HG02623 (cell line): ENCODE data around the gene SUZ12.
A peak's percentile ranks its signal among the peaks of the same experiment; 100 is the strongest.
"Not testable (repeated sequence)": the region's sequence is repeated elsewhere in the genome, so short reads cannot be mapped to it uniquely, and the experiment has no call there.

Experiments used
- ATAC-seq: cut with Tn5 transposase; IDR thresholded peaks from one replicate; pipeline ENCODE4 v1.9.1; 2021; ENCODE audit warnings: moderate library complexity; ENCODE audit not compliant: unreplicated experiment

The SUZ12 gene

DNA sequence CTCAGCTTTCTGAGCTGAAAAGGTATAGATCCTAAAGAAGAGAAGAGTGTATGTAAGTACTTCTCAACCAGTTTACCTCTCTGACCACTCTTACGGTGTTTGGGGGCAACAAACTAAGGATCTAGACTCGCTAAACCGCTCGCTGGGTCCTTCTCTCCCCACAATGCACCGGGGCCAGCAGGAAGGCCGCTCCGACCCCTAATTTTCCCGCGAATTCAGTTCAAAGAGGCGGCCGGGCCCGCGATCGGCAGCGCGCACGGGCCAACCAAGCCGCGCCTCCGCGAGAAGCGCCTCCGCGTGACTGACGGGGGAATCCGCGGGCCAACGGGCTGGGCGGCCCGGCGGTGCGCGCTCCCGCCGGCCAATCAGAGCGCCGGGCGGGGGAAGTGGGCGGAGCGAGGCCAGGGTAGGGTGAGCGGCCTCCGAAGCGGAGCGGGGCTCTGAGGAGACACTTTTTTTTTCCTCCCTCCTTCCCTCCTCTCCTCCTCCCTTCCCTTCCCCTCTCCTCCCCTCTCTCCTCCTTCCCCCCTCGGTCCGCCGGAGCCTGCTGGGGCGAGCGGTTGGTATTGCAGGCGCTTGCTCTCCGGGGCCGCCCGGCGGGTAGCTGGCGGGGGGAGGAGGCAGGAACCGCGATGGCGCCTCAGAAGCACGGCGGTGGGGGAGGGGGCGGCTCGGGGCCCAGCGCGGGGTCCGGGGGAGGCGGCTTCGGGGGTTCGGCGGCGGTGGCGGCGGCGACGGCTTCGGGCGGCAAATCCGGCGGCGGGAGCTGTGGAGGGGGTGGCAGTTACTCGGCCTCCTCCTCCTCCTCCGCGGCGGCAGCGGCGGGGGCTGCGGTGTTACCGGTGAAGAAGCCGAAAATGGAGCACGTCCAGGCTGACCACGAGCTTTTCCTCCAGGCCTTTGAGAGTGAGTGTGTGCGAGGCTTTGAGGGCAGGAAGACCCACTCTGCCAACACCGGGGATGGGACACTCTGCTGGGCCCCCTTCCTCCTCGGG, at the start of gene SUZ12:
Gene SUZ12 (plus strand): TSS at position 393 of the 995 bp plus-strand sequence. CDS start 240 bp downstream, at position 633.
- ATAC-seq: peak; percentile 90

DNA sequence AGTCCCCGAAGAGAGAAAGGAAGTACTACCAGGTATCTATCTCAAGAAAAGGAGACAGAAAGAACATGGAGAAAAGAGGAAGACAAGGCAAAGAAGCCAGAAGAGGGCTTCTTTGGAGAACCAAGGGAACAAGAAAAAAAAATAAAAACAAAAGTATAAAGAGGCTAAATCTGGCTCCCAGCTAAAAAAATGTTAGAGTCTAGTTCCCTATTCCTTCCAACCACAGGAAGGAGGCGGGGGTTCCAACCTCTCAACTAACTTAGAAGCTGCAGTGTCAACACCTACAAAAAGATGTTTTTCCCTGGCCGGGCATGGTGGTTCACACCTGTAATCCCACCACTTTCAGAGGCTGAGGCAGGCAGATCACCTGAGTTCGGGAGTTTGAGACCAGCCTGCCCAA, 48.7 kb upstream of the SUZ12 start:
- ATAC-seq: no peak

DNA sequence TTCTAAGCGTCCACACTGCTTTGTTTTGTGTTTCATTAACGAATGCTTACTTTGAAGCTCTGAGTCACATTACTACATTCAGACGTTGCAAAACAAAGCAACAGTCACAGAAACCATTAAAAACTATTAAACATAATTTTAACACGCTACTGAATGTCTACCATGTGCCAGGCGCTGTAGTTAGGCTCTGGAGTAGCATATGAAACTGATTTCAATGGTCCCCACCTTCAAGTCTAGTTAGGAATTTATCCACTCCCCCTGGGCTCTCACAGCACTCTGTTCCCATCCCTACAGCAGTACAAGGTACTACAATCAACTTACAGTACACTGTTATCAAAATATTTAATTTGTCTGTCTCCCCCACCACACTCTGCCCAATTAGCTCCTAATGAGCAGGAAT, 35.9 kb upstream of the SUZ12 start:
- ATAC-seq: no peak

DNA sequence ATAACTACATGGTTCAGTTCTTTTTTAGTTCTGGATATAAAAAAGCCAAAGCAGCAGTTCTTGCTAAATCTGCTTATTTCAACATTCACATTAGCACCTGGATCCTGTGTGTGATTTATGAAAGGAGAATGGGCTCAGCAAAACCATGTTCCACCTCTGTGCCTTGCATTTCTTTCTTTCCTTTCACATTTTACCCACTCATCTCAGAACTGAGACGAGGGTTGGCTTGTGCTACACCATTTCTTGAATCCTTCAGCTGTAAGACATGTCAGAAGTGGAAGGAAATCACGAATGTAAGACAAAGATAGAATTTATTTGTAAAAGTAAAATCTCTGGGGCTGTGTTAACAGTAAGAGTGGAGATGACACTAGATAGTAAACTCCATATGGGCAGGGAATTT, 34.1 kb upstream of the SUZ12 start:
- no peak for ATAC-seq

DNA sequence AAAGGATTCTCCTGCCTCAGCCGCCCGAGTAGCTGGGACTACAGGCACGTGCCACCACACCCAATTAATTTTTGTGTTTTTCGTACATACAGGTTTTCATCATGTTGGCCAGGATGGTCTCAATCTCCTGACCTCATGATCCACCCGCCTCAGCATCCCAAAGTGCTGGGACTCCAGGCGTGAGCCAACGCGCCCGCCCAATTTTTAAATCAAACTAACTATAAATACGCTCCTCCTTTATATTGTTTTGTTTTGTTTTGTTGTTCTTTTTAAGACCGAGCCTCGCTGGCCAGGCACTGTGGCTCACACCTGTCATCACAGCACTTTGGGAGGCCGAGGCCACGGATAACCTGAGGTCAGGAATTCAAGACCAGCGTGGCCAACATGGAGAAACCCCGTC, 33.4 kb upstream of the SUZ12 start:
- ATAC-seq: no peak

DNA sequence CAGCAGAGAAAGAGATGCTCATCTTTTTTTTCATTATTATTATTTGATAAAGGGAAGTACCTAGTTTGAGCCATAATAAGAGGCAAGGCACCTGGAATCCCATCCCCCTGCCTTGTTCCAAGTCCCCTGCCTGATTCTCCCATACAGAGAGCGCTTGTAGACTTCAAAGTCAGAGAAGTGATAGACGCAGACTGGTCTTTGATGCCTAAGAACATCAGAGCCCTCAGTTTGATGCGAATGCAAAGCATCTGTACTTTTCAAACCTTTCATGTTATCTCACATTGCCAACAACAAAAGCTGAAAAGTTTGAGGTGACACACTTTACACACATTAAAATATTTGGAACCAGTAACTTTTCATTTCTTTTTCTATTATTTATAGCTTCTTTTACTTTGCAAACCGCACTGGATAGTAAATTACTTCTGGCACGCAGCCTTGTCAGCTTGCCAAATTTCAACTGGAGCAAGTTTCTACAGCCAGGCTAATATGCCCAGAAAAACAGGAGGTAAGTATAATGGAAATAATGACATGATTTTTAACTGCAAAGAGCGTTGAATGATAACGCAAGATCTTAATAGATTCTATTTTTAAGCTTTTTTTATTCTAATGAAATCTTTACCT, 29.4 kb upstream of the SUZ12 start:
- no peak for ATAC-seq

DNA sequence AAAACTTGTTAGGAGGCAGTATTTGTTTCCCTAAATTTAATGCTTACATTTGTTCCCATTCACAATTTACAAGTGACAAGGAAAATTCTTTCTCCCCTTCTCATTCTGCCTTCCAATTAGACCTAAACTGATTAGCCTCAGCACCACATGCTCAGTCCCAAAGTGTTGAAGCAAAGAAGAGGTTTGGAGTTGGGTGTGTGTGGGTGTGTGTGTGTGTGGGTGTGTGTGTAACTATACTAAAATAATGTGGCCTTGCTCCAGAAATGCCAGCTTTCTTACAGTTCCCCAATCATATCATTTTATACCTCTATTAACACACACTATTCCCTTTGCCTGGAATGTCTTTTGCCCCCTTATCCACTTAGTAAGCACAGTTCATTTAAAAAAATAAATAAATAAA, 28.4 kb upstream of the SUZ12 start:
- ATAC-seq: no peak

DNA sequence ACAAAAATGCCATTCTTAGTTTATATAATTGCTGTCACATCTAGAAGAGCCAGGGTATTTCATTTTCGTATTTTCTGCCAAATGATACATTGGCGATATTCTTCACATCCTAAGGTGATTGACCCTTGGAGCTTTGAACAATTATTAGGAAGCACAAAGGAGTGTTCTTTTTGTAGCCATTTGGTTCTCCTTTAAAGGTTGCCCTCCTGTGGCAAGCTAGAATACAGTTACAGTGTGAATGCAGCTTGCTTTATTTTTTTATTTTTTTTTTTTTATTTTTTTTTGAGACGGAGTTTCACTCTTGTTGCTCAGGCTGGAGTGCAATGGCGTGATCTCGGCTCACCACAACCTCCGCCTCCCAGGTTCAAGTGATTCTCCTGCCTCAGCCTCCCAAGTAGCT, 24.1 kb upstream of the SUZ12 start:
- ATAC-seq: not testable (repeated sequence)

DNA sequence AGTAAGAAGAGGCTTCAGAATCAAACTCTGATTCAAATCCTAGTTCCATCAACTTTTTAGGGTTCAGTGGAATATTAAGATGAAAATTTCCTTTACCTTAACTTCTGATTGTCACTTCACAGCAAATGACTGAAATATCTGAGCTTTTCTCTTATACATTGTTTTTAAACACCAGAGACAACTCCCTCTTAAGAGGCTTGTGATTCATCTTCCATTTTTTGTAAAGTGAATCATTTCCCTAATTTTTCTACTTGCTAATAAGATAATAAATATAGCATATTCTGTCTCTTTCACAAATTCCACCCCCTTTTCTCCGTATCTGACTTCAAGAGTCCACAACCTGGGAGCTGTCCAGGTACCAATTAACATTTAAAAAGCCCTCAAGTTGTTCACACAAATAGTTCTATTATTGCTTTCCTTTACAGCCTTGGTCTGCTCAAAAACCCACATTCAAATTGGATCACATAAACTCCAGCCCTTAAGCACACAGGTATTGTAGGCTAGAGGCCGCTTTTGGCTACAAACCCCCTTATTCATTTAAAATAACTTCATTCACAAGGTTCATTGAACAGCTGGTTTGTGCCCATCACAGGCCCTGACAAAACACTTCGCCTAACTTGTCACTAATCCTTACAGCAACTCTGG, 21.2 kb upstream of the SUZ12 start:
- ATAC-seq: no peak

DNA sequence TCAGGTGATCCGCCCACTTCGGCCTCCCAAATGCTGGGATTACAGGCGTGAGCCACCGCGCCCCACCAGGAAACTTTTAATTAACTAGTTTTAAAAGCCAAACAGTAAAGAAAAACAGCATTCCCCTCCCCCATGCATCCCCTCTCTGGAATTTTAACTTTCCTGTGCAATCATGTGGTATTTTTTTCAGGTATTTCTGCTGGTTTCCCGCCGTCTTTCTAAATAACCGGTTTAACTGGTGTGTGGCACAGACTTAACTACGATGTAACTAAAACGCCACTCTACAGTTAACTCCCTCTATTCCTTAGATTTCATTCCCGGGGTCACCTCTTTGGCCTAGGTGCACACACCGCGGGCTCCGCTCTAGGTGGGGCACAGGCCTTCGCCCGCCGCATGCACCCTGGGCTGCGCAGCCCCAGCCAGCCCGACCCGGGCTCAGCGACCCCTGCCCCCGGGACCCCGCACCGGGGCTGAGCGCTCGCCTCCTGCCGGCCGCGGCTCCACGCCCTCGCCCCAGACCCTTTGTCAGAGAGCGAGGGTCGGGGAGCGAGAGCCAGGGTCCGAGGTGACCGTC, 20.2 kb upstream of the SUZ12 start:
- no peak for ATAC-seq

DNA sequence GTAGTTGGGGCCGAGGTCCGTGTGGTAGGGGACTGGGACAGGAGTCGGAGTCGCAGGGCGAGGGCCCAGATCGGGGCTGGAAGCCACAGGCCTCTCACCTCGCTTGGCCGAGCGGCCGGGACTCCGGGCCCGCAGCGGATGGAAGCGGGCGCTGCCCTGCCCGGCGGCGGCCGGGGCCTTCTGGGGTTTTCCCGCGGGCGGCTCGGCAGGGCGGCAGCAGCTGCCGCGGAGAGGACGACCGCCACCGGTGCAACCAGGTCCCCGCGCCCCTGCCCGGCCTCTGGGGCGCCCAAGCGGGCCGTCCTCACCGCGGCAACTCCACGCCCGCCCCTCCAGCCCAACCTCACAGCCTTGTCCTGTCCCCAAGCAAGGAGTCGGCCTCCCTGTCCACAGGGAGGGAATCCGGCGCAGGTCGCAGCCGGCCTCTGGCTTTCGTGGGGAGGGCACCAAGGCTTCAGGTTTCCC, 19.7 kb upstream of the SUZ12 start:
- ATAC-seq: no peak

DNA sequence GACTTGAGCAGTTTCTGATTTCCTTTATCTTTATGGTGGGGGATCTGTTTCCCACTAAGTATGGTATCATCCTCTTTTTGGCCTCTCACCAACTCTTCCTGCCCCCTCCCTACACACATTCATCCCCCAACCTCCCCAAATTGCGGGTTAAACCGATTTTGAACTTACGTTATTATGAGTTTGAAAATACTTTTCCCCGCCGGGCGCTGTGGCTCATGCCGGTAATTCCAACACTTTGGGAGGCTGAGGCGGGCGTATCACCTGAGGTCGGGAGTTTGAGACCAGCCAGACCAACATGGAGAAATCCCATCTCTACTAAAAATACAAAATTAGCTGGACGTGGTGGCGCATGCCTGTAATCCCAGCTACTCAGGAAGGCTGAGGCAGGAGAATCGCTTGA, 19.1 kb upstream of the SUZ12 start:
- ATAC-seq: not testable (repeated sequence)

DNA sequence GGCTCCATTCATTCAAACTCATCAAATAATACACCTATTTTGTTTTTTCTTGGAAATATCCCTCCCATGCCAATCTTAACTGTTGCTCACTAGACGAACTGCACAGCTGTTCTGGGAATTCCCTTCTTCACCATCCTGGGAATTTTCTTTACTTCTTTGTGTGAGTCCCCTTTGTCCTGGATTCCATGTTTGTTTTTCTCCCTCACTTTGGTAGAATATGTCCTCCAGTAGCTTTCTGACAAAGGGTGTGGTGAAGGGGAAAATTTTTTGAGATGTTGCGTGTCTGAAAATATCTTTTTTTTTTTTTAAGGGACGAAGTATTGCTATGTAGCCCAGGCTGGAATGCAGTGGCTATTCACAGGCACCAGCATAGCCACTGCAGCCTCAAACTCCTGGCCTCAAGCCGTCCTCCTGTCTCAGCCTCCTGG, 18.1 kb upstream of the SUZ12 start:
- ATAC-seq: no peak

DNA sequence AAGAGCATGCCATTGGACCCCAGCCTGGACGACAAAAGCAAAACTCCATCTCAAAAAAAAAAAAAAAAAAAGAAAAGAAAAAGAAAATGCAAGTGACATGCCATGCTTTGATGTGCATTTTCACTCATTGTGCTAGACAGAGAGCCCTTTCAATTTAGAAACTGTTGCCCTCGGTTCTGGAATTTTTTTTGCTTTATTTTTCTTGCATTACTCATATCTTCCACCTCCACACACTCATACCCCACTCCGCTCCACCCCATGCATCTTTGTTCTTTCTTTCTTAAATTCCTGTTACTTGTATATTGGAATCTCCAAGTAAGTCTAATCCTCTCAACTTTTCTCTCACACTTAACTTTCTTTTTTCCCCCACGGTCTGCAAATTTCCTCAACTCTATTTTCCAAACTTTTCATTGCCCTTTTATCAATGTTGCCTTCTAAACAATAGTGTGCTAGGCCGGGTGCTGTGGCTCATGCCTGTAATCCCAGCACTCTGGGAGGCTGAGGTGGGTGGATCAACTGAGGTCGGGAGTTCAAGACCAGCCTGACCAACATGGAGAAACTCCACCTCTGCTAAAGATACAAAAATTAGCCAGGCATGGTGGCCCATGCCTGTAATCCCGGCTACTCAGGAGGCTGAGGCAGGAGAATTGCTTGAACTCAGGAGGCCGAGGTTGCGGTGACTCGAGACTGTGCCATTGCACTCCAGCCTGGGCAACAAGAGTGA, 16.8 kb upstream of the SUZ12 start:
- ATAC-seq: no peak

DNA sequence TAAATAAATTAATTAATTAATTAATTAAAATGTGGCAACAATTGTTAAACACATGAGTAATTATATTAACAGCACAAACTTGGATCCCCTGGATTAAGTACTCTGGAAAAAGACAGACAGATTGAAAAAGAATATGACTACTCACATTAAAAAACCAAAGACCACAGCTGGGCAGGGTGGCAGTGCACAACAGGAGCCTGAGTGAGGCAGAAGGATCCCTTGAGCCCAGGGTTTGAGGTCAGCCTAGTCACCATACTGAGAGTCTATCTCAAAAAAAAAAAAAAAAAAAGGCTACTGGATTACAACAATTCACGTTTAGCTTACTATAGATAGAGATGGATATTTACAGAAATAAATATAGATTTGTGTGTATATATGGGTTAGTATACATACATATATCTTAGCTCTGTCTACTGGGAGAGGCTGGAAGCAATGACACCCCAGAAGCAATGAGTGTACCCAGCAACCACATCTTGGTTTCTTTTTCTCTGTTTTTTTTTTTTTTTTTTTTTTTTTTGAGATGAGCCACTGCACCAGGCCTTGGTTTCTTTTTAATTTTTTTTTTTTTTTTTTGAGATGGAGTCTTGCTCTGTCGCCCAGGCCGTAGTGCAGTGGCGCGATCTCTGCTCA, 10.6 kb upstream of the SUZ12 start:
- ATAC-seq: no peak

DNA sequence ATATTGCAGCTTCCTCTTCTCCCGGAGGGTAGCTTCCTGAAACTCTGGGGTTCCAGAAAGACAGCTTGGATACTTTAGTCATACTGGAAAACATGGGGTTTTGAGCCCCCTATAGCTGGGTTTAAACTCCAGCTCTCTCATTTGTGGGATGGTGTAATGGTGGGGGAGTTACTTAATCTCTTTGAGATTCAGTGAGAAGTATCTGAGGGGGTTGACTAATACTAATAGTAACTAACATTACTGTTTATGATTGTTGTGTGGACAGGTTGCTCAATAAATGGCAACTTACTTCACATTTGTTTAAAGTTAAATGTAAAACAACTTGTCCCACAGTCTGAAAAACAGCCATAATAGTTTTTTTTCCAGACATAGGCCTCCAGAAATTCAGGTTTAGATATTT, 5.1 kb upstream of the SUZ12 start:
- ATAC-seq: no peak

DNA sequence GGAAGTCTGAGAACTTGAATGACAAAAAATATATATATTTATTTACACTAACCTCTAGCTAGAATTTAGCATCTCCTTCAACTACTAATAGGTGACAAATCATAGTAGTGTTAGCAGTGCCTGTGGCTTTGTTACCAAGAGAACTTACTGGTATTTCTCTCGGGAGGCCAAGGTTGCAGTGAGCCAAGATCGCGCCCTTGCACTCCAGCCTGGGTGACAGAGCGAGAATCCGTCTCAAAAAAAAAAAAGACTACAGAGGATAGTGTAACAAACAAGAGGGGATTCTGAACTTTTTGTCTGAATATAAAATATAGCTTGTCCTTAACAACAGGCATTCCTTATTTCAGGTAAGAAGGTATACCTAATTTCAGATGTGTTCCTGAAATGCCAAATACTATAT, 1.3 kb upstream of the SUZ12 start:
- ATAC-seq: no peak

DNA sequence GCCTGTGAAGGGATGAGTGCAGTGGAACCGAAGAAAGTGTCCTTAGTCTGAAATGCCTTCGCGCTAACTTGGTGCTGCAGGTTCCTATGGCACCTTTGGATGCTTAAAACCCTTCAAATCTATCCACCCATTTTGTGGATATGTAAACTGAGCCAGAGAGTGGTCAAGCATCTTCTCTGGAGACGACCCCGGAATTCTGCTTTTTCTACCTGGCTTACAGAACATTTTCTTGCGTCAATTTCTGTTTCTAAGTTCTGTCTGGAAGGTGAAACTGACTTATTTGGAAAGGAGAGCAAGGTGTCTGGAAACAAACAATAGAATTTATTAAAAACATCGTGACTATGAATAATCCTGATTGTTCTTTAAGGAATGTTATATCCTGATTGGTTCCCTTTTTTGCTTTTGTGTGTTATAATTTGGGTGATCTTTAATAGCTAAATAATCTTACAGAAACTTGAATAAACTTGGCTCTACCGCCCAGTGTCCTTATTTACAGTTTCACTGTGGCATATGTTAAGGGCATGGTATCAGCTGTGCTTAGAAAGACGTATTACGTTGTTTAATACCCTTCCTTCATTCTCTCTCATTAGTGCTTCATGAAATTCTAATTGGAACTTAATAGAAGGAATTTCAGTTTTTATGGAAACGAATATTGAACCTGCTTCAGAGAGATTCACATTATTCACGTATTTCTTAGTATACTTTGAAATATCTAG, 1.3 kb downstream of the SUZ12 start:
- ATAC-seq: not testable (repeated sequence)

DNA sequence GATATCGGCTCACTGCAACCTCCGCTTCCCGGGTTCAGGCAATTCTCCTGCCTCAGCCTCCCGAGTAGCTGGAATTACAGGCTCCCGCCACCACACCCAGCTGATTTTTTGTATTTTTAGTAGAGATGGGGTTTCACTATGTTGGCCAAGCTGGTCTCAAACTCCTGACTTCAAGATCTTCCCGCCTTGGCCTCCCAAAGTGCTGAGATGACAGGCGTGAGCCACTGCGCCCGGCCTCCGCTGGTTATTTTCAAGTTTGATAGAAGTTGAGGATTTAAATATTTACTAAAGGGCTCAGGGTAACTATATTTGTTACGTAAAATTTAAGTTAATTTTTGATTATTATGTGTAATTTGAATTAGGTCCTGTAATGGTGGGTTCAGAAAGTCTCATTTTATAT, 5.1 kb downstream of the SUZ12 start:
- ATAC-seq: not testable (repeated sequence)
